ENCODE measurements around the gene VAV3.
A peak's percentile ranks its signal among the peaks of the same experiment; 100 is the strongest.
"Not testable (repeated sequence)": the region's sequence is repeated elsewhere in the genome, so short reads cannot be mapped to it uniquely, and the experiment has no call there.

Gene VAV3

DNA sequence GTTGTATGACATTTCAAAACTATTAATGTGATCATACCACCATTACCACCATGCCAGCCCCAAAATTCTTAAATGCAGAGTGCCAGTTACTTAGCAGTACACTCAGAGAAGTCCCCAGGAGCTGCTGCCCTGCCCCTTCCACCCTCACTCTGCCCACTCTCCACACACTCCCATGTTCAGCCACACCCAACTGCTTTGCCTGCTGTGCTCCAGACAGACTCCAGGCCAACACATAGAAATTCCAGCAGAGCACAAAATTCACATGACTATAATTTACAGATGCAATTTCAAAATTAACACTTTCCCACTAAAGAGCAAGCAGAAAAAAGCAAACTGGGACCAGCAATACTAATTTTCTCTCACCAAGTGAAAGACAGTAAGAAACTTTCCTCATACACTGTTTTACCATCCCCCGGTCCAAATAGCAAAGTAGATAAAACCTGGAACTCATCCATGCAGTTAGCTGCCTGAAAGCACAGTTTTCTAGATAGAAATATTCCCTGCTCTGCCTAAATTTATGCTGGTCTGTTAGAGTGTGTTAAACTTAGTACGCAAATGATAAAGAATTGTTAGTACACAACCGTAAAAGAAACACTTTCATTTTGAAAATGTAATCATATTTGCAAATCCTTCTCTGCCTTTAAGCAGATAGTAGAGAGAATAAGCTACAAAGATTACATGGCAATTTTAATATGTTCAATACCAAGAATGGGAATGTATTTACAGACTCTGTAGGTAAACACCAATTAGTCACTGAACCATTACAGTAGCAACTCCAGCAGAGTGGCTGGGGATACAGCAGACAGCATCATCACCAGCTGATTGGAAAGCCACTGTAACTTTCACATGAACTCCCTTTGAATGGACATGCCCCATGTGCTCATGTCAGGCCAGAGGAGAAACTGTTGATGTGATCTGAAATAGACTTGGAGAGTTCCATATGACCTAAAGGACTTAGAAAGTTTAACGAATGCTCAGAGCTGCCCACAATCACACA, 176.5 kb downstream of the VAV3 start:
- no peak for DNase-seq

DNA sequence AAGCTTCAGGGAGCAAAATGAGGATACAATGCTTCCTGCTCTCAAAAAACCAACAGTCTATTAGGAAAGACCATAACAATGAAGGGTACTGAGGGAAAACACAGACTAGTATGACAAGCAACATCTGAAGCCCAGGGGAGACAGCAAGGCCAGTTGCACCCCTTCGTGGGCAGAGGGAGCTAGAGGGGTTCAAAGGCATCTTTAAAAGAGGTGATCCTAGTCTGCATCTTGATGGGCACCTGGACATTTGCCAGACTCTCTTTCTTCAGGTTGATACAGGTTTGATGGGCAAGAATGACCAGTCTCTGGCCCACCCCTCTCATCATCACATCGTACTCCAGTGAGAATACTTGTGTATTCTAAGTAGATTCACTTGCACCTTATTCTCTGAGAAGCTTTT, 177.7 kb downstream of the VAV3 start:
- no peak for DNase-seq

DNA sequence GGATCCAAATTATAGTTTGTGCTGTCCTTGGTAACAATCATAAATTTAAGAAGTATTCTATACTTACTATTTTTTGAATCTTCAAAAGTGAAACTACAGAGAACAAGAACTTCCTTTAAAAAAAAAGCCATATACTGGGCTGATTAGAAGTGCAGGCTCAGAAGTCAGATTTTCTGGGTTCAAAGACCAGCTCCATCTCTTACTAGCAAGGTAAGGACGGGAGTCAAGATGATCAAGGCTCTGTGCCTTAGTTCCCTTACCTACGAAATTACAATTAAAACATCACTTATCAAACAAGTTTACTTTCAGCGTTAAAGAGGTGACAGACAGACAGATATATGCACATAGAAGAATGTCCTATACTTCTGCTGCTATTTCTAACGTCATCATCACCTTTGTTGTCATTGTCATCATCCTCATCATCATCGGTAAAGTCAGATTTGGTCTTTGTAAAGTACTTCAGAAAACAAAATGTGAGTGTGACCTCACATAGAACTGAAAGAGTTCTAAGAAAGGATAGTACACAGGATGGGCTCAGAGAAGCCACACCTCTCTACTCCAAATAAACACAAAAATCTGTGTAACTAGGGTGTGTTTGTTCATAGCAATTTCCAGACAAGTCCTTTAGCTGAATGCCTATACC, 178.7 kb downstream of the VAV3 start:
- DNase-seq: no peak

DNA sequence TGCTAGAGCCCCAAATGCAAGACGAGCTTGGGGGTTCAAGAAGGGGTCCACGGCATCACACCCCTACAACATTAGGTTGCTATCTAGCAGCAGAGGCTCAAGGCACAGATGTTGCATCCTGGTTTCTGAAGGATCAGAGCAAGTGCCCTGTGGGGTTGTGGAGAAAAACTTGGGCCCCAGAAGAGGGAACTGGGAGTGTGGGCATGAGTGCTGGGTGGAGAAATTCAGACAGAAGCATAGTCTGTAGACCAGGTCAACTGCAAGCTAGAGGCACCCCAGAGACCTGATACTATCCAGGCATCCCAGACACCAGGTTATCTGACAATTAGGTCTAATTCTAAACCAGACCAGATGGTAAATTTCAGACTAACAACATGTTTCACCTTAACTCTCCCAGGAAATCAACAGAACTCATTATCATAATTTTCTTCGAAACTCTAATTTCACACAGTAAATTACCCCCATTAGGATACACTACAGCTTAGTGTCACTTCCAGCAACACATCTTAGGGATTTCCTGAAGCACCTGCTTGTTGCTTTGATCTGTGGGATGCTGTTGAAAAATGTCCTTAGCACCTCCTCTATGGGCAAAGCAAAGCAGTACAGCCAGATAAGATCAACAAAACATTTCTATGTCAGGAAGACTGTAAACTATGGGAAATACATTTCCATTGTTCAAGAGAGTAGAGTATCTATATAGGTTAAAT, 179.3 kb downstream of the VAV3 start:
- no peak for DNase-seq

DNA sequence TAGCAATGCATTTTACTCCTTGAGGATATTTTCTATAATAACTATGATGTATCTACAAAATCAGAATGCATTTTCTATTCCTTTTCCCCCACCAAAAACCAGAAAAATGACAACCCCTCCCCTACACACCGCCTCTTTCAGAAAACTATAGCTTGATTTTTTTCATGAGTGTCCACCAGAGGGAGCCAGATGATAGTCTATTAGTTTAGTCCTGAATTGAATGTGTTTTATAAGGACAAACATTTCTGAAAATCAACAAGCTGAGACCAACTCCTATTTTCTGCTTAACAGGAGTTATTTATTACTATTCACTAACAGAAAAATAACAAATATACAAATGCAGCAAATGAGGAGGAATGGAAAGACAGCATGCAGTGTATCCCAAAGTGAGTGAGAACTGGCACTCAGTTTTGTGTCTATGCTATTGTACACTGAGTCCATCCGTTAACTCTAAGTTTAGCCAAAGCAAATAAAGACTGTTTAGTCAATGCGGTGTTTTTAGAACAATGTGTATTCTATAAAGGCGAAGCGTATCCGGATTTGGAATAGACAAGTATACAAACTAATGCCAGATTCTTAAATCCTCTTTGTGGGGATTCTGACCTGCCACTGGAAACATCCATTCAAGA, 182.6 kb downstream of the VAV3 start:
- DNase-seq: no peak

DNA sequence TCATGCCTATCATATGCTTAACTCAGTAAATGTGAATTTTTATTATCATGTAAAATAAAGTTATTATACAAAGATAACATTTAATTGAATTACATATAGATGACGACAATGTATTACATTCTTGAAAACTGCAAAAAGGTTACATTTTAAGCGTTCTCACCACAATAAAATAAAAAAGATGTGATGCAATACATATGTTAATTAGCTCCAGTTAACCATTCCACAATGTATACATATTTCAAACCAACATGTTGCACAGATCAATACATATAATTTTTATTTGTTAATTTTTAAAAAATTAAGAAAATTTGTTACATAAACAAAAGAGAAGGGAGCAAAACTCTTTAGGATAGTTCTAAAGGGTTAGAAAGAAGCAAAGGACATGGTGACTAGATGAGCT, 183.7 kb downstream of the VAV3 start:
- DNase-seq: no peak

DNA sequence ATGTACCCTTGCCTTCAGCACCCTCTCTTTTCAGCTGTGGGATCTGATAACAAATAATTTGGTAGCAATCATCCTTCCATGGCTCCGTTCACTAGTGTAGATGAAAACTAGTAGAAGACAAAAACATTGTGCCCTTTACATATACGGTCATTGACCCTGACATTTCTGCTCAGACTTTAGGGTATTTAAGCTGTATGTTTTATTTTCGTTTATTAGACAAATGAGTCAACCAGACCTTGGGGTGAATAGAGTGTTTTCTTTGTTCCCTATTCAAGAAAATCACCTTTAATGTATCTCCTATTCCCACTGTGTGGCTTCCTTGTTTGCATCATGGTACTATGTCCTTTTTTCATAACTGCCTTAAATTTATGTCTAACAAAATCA, 187.3 kb downstream of the VAV3 start:
- DNase-seq: no peak

DNA sequence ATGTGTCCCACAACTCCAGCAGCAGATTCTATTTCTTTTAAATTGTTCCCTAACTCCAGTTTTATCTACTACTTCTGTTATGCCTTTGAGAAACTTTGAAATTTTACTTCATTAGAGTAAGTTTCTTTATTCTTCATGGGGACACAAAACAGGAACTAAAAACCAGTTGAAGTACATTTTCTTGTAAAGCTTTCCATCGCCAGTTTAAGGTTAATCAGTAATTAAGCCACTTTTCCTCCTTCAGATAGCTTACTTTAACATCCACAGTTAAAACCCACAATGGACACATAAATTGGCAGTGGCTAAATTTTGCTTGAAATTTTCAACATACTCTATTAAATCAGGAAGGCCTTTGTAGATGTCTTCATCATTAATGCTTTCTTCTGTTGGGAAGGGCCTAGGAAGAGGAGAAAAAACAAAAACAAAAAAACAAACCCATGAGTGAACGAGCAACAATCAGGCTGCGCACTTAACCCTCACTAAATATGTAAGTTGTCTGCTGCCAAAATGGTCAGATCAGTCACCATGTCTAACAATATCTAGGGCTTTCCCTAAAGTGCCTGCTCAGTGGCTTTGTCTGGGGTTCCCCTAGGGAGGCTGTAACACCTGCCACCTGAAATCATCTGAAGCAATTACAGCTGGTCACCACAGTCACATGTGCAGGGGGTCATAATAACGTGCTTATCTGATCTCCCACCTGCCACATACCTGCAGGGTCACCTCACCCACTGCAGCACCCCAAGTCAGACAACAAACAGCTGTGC, 187.9 kb downstream of the VAV3 start:
- no peak for DNase-seq

DNA sequence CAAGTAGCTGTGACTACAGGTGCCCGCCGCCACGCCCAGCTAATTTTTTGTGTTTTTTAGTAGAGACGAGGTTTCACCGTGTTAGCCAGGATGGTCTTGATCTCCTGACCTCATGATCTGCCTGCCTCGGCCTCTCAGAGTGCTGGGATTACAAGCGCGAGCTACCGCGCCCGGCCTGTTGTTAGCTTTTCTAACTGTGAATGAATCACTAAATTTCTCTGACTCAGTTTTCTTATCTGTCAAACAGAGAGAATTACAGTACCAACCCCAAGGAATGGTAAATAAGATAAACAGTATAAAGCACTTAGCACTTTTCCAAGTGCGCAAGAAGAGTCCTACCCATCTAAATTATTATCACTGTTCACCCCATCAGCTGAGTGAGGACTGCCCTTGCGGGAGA, 193.6 kb downstream of the VAV3 start:
- DNase-seq: no peak

DNA sequence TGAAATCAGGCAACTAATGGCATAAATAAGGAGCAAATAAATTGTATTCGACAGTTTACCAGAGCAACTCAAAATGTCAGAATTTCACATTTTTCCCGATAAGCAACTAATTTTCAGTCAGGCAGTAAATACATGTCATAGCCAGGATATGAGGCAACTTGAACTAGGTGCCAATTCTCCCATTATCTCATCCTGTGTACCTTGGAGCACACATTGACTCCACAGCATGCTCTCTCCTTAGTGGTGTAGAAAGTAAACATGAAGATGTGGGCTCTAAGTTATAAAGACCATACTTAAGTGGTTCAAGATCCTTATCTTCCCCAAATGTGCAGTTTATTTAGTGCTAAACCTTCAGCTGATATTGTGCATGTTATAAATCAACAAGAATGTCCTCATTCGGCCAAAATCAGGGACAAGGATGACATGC, 197.8 kb downstream of the VAV3 start:
- no peak for DNase-seq

DNA sequence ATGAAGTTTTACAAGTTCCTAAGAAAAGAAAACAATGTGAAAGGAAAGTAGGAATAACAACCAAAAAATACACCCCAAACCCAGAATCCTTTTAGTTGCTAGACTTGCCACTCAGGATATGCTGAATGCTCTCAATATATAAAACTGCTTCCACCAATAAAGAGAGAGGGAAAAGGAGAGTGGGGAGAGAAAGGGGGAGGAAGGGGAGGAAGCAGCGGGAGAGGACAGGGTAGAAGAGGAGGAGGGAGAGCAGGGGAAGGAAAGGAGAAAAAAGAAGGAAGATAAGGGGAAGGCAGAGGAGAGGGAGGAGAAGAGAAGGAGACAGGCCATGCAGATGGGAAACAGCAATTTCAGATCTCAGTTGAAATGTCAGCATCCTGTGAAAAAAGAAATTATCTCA, 198.4 kb downstream of the VAV3 start:
- DNase-seq: no peak

DNA sequence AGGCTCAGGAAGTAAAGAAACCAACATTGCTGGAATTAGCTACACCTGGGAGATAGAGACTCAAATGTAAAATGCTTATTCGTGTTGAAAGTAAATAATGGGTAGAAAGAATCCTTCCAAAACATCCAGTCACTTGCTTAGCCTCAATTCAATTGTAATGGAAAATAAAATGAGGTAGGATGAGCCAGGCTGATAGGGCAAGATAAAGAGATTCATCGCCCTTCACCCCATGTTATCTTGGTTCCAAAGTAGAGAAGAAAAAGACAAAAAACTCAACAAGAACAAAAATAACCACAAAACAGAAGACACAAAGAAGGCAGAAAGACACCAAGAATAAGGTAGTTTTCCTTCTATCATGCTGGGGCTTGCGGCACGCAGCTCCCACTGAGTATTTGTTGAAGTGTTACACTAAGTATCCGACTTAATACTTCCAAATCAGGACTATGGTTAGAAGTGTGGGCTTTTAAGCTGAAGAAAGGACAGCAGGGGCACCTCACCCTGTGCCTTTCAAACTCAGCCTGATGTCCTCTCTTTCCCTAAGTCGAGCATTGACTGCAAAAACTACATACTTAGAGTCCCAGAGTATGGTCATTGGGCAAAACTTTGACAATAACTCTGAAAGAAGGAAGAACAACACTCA, 202.1 kb downstream of the VAV3 start:
- DNase-seq: no peak

DNA sequence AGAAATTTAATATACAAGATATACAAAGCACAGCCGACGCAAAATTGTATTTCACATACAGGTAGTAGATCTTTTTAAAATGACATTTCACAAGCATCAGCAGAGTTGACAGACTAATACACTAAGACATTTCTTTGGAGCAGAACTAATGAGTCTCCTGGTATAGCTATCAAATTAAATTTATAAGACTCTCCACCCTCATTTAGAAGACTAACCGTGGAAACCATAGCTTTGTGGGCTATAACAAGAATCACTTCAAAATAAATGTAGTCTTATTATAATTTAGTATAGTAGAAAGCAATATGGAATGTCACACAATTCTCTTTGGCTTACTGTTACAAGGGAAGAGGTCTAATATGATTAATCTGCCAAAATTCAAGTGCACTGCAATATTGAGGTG, 204.9 kb downstream of the VAV3 start:
- DNase-seq: no peak

DNA sequence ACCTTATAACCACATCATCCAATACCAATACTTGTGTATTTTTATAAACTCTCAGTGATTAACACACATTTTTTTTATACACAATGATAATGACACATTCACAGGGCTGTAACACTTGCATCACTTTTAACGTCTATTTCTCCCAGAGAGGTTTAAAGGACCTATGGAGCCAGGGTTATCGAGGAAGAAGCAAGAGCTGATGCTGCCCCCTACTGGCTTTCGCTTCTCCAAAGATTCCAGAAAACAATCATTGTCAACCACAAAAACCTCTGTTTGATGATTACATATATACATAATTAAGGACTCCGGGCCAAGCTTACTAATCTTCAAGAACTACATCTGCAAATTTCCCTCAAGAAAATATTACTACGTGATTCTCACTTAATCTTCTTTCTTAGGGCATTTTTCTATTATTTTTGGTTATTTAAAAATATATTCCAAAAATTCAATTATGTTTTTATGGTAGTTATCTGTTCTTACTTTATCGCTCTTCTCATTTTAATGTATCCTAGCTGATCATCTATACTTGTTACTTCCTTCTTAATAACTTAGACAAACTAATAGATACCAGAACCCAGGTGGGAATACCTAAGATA, 214.5 kb downstream of the VAV3 start:
- peak; percentile 42 for DNase-seq

DNA sequence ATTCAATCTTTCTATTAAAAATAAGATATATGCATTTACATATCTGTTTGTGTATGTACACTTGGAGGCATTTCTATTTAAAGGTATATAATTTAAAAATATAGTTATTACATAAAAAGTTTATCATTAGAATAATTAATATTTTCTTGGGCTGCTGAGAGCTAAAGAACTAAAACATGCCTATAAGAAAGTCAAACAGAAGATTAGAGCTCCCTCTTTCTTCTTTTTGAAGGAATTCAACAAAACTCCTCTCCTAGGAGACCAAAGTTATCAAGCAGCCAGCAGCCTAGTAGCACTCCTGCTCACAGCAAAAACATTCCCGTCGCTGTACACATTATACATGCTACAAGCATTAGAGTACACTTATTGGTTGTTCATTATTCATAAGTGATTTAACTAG, 216.4 kb downstream of the VAV3 start:
- no peak for DNase-seq

DNA sequence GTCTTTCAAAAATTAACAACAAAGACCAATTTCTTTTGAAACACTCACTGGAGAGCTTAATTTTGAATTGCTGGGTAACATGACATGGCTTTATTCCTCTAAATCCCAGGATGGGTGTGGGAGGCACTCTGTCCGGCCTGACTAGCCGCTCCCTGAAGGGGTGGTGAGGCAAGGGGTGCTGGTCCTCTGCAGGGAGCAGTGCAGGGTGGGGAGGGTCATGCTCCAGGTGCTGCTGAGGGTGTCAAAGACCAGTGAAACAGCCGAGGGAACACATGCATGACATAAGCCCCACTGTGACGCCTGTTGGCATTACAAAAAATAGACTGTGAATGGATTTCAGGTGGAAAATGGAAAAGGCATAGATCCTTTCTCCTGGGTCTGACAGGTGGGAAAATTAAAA, 223.7 kb downstream of the VAV3 start:
- DNase-seq: no peak

DNA sequence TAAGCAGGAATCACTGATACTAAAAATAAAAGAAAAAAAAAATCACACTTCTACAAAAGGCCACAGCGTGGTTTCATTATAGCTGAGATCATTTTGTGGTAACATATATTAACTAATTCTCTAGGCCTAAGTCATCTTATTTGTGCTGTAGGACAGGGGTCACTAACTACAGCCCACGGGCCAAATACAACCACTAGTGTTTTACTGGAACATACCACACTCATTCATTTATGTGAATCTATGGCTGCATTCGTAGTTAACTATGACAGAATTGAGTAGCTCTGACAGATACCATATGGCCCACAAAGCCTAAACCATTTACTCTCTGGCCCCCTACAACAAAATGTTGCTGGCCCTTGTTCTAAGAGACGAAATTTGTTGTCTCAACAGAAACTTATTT, 224.4 kb downstream of the VAV3 start:
- DNase-seq: no peak

DNA sequence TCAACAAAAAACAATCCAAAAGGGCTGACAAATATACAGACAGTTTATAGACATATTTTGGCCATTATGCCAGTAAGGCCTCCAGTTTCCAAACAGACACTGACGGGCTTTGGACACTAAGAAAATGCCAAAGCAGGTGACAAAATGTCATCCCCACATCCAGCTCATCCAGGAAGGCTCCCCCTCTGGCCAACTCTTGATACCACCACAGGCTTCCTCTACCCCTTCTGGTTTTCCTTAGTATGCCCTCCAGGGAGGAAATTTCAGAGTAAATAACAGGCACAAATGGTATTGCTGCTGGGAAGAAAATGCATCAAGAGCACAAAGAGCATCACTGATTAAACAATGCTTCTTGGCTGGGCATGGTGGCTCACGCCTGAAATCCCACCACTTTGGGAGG, 225.3 kb downstream of the VAV3 start:
- no peak for DNase-seq

DNA sequence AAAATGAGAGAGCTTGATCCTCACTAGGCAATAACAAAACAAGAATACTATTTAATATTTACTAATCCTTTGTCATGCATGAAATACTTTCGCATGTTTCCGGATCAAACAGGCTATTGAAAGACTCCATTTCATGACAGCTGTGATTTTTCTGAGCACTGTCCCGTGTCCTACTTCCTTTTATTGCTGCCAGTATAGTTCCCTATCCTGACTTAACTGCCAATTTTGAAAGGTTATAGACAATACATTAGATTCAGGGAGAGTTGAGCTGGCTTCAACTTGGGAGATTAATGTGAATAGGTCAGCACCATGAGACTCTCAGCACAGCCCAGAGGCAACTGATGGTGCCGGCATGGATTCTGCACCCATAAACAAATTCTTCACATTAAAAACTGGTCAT, 225.8 kb downstream of the VAV3 start:
- no peak for DNase-seq

DNA sequence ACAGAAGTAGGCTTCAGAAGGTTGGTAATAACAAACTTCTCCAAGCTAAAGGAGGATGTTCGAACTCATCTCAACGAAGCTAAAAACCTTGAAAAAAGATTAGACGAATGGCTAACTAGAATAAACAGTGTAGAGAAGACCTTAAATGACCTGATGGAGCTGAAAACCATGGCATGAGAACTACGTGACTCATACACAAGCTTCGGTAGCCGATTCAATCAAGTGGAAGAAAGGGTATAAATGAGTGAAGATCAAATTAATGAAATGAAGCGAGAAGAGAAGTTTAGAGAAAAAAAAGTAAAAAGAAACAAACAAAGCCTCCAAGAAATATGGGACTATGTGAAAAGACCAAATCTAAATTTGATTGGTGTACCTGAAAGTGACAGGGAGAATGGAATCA, 231.6 kb downstream of the VAV3 start:
- DNase-seq: not testable (repeated sequence)

DNA sequence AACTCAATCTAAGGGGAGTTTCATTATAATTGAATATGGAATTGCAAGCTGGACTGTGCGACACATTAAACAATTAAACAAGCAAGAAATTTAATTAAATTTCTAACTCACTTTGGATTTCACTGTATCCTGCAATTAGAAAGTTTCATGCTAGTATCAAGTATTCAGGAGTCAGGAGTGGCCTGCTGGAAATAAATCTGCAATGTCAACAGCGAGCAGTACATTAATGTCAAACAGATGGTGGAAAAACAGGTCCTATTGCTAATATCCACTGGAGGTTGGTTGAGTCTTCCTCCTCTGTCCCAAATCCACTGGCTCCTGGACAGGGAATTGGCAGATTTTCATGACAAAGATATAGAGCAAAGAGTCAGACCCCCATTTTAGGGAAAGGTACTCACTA, 237.1 kb downstream of the VAV3 start:
- no peak for DNase-seq

DNA sequence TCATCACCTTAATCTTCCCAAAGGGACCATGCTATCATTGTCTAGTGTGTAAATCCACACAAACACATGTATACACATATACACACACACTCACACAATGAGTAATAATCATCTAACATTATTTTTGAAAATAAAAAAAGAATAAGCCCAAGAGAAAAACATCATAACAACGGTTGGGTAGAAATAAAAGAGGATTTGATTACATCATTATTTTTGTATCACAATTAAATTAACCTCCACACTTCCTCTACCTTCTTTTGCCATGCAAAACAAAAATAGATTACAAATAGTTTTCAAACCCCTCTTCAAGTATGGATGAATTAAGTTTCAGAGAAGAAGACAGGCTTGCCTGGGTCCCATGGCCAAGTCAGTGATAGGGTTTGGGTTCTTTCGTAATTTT, 238.1 kb downstream of the VAV3 start:
- no peak for DNase-seq

All from femur (tissue), 1 donor.